ENCODE results near the gene COPS9.

COPS9 gene

DNA sequence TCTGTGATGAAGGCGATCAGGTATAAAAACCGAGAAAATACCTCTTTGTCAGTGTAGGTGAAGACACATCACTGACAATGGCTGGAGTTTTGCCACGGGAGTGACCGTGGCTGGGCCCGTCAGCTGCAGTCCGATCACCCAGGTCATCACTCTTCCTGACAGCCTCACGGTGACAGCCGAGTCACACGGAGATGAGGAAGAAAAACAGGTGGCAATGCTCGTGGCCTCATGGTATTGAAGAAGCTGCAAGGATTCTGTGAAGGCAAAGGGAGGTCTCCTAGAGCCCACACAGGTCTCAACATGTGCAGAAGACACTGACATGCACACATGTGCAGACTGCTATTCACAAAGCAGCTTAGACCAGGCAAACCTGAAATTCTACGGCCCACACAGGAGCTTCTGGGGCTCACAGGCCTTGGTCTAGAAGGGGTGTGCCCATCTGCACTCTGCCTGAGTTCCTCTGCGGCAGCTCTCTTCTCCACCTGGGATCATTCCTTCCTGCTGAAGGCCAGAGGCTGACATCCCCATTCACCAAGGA is 7.4 kb downstream of the COPS9 start:
- DNase-seq (ENCODE audit: extremely low spot score) = no peak
- no peak for TF ChIP-seq ARNT (IDR thresholded peaks at IDR 0.05)
- no peak for TF ChIP-seq LEF1 (IDR thresholded peaks at IDR 0.05; ENCODE audit: borderline replicate concordance)
- no peak for TF ChIP-seq FOXK2 (IDR thresholded peaks at IDR 0.05)
- no peak for TF ChIP-seq FOXM1 (IDR thresholded peaks at IDR 0.05; ENCODE audit: borderline replicate concordance)
- ChIA-PET CTCF (no interaction called here), POLR2A (no interaction called here)

DNA sequence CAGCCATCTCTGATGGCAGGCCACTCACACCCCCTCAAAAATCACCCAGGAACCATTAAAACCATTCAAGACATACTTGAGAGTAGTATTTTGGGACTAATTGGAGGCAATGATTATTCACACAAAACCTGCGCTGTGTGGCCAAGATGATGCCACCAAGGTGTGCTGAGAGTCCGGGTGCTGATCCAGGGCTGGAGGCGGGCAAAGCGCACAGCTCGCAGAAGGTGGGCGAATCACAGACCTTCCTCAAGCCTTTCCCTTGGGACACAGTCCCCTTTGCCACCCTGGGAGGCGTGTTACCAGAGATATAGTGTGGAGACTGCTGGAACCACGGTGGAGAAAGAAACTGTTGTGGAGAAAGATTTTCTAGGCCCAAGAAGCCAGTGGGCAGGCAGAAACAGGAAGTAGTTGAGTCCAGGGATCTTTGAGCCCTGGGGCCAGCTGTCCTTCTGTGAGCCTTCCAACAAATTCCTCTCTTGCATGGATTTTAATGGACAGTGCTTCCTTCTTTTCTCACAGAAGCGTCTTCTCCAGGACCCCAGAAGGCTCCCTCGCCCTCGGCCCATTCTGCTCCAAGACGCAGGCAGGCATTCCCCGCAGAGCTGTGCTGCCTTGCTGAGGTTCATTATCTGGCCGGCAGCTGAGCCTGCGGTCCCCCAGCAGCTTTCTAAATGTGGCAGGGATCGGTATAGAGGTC is 8.0 kb downstream of the COPS9 start:
- CTCF ChIA-PET = no interaction called here
- POLR2A ChIA-PET = no interaction called here
- TF ChIP-seq ELF4 (IDR thresholded peaks at IDR 0.05) = no peak
- TF ChIP-seq ZNF384 (IDR thresholded peaks at IDR 0.05) = no peak
- no peak for TF ChIP-seq NFRKB (IDR thresholded peaks at IDR 0.05)
- no peak for TF ChIP-seq SP1 (IDR thresholded peaks at IDR 0.05)
- TF ChIP-seq SUZ12 (IDR thresholded peaks at IDR 0.05) = no peak
- TF ChIP-seq, protein P1, sequence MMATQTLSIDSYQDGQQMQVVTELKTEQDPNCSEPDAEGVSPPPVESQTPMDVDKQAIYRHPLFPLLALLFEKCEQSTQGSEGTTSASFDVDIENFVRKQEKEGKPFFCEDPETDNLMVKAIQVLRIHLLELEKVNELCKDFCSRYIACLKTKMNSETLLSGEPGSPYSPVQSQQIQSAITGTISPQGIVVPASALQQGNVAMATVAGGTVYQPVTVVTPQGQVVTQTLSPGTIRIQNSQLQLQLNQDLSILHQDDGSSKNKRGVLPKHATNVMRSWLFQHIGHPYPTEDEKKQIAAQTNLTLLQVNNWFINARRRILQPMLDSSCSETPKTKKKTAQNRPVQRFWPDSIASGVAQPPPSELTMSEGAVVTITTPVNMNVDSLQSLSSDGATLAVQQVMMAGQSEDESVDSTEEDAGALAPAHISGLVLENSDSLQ (IDR thresholded peaks at IDR 0.05) = no peak
- no peak for DNase-seq (ENCODE audit: extremely low spot score)

DNA sequence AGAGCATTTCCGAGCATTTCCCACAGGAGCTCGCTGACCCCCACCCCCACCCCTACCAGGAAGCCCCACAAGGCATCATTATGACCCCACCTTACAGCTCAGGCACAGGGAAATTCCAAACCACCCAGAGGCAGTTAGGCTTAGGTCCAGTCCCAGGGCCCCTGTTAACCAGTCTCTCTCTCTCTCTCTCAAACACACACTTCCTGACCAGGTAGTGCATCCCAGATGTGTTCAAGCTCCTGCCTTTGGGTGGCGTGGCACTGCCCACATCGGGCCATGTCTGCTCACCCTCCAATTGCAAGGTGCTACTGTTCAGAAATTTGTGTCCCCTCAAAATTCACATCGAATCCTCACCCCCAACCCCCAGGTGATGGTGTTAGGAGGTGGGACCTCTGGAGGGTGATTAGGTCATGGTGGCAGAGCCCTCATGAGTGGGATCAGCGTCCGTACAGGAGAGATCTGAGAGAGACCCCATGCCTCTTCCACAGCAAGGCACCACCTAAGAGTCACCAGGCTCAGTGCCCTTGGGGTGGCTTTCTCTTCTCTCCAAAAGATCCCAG is 8.8 kb downstream of the COPS9 start:
- TF ChIP-seq ARNT (IDR thresholded peaks at IDR 0.05) = no peak
- TF ChIP-seq FOXK2 (IDR thresholded peaks at IDR 0.05) = no peak
- no peak for TF ChIP-seq L3MBTL2 (conservative IDR thresholded peaks at IDR 0.05)
- TF ChIP-seq FOXM1 (IDR thresholded peaks at IDR 0.05; ENCODE audit: borderline replicate concordance) = no peak
- no peak for TF ChIP-seq TARDBP (IDR thresholded peaks at IDR 0.05)
- no peak for TF ChIP-seq FOXA1 (IDR thresholded peaks at IDR 0.05)
- no peak for TF ChIP-seq LEF1 (IDR thresholded peaks at IDR 0.05; ENCODE audit: borderline replicate concordance)
- no peak for TF ChIP-seq HDGF (IDR thresholded peaks at IDR 0.05; ENCODE audit: borderline replicate concordance)
- TF ChIP-seq, protein P1 (IDR thresholded peaks at IDR 0.05) = no peak
- TF ChIP-seq BHLHE40 (IDR thresholded peaks at IDR 0.05; ENCODE audit: borderline replicate concordance) = no peak
- TF ChIP-seq ZNF384 (IDR thresholded peaks at IDR 0.05) = no peak
- no peak for TF ChIP-seq NFRKB (IDR thresholded peaks at IDR 0.05)
- no peak for TF ChIP-seq SUZ12 (IDR thresholded peaks at IDR 0.05)
- no peak for TF ChIP-seq SP1 (IDR thresholded peaks at IDR 0.05)
- no peak for TF ChIP-seq ELF4 (IDR thresholded peaks at IDR 0.05)
- TF ChIP-seq CTBP1 (IDR thresholded peaks at IDR 0.05; ENCODE audit: borderline replicate concordance) = no peak
- ChIA-PET POLR2A (no interaction called here), CTCF (interaction anchor here (0.5 kb wide), 1 partner anchor 42 kb away, joined by 5 read pairs; no protein-coding TSS in a partner anchor)
- no peak for DNase-seq (ENCODE audit: extremely low spot score)

DNA sequence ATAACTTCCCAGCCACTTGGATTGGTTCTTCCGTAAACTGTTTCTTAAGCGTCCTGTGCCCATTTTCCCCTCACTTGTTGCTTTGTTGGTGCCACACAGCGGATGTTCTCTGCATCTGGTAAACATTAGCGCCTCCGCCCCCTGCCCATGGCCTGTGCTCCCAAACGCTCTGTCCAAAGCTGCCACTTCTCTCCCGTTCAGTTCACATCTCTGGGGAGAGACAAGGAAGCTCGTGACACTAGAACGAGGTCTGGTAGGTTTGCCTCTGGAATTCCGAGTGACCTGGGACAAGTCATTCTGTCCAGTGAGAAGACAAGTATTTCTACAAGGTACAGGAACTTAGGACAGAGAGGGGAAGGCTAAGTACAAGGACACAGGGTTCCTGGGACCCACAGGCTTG is 9.4 kb downstream of the COPS9 start:
- ChIA-PET CTCF (no interaction called here), POLR2A (no interaction called here)
- DNase-seq (ENCODE audit: extremely low spot score) = no peak
- TF ChIP-seq ARNT (IDR thresholded peaks at IDR 0.05) (no peak), ELF4 (IDR thresholded peaks at IDR 0.05) (no peak), TARDBP (IDR thresholded peaks at IDR 0.05) (no peak), FOXM1 (IDR thresholded peaks at IDR 0.05; ENCODE audit: borderline replicate concordance) (no peak), NFRKB (IDR thresholded peaks at IDR 0.05) (no peak), L3MBTL2 (conservative IDR thresholded peaks at IDR 0.05) (no peak), BHLHE40 (IDR thresholded peaks at IDR 0.05; ENCODE audit: borderline replicate concordance) (no peak), SUZ12 (IDR thresholded peaks at IDR 0.05) (no peak), ZNF384 (IDR thresholded peaks at IDR 0.05) (no peak), CTBP1 (IDR thresholded peaks at IDR 0.05; ENCODE audit: borderline replicate concordance) (no peak), FOXA1 (IDR thresholded peaks at IDR 0.05) (no peak), LEF1 (IDR thresholded peaks at IDR 0.05; ENCODE audit: borderline replicate concordance) (no peak), SP1 (IDR thresholded peaks at IDR 0.05) (no peak), FOXK2 (IDR thresholded peaks at IDR 0.05) (no peak), HDGF (IDR thresholded peaks at IDR 0.05; ENCODE audit: borderline replicate concordance) (no peak)
- TF ChIP-seq, protein P1 (IDR thresholded peaks at IDR 0.05) = no peak

DNA sequence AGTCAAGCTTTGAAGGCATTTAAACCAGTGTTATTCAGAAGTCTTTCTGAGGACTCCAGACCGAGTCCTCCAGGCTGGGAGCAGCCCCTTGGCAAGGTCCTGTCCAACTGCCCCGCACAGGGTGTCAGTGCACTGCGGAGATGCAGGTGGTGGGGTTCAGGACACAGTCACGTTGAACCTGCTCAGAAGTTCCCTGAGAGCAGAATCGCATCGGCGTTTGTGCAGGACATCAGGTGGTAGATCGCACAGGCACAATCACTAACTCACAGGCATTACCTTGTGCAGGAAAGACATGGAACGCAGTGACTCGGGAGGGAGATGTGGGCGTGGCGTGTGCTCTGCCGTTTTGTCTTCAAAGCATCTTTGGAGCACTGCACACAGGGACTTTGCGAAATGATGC is 10.4 kb downstream of the COPS9 start:
- DNase-seq (ENCODE audit: extremely low spot score) = no peak
- CTCF ChIA-PET = no interaction called here
- TF ChIP-seq HDGF (IDR thresholded peaks at IDR 0.05; ENCODE audit: borderline replicate concordance) (no peak), NFRKB (IDR thresholded peaks at IDR 0.05) (no peak), TARDBP (IDR thresholded peaks at IDR 0.05) (no peak), FOXM1 (IDR thresholded peaks at IDR 0.05; ENCODE audit: borderline replicate concordance) (no peak)
- TF ChIP-seq, protein P1 (IDR thresholded peaks at IDR 0.05) = no peak
- POLR2A ChIA-PET = no interaction called here

DNA sequence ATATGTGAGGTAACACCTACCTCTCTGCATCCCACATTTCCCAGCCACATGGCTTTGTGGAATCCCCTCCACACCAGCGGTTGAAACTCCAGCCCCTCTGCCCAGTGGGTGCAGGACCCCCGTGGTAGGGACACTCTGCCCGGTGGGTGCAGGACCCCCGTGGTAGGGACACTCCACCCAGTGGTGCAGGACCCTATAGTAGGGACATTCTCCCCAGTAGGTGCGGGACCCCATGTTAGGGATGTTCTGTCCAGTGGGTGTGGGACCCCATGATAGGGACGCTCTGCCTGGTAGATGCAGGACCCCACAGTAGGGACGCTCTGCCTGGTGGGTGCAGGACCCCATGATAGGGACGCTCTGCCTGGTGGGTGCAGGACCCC is 11.5 kb downstream of the COPS9 start:
- ChIA-PET POLR2A (no interaction called here), CTCF (no interaction called here)
- DNase-seq (ENCODE audit: extremely low spot score) = no peak
- TF ChIP-seq SUZ12 (IDR thresholded peaks at IDR 0.05) = no peak
- no peak for TF ChIP-seq L3MBTL2 (conservative IDR thresholded peaks at IDR 0.05)
